HepG2 (cell line): ENCODE results near the gene DOP1B. TPM values are rescaled to one million over a fixed set of nuclear protein-coding genes. Genes with fewer than 3 reads are reported as not detected.

Experiments used
- ATF4 ChIP-seq, 2 experiments: fragments of 450-650 bp in 1 of 2; sonication (generic) in 1 of 2; formaldehyde crosslinking; IDR thresholded peaks; 2 replicates each; pipeline versions ENCODE4 v1.5.0 to v1.8.0; 2020 to 2022; ENCODE audit warnings: mild to moderate bottlenecking in 1 of 2, missing genetic modification reagents in 1 of 2
- CSRNP2 ChIP-seq: sonication (generic); formaldehyde crosslinking; conservative IDR thresholded peaks from 2 replicates; pipeline ENCODE4 v1.8.0; 2022; ENCODE audit warnings: low read depth, missing genetic modification reagents
- E2F2 ChIP-seq: sonication (generic); formaldehyde crosslinking; IDR thresholded peaks from 2 replicates; pipeline ENCODE4 v1.4.0; 2020; ENCODE audit warnings: missing genetic modification reagents, borderline replicate concordance
- ERF ChIP-seq: IDR thresholded peaks from 2 replicates; pipeline ENCODE4 v1.6.1; 2018; ENCODE audit warnings: missing biosample characterization, missing genetic modification reagents
- FLYWCH1 ChIP-seq: sonication (generic); formaldehyde crosslinking; IDR thresholded peaks from 2 replicates; pipeline ENCODE4 v1.8.1; 2023; ENCODE audit warnings: mild to moderate bottlenecking, missing genetic modification reagents
- FOSL2 ChIP-seq: sonication (generic); formaldehyde crosslinking; IDR thresholded peaks from 2 replicates; pipeline ENCODE4 v1.4.0; 2020; ENCODE audit warnings: missing genetic modification reagents
- GRHL1 ChIP-seq: sonication (generic); formaldehyde crosslinking; conservative IDR thresholded peaks from 2 replicates; pipeline ENCODE4 v1.8.0; 2022; ENCODE audit warnings: missing genetic modification reagents
- HDAC2 ChIP-seq: sonication (generic); formaldehyde crosslinking; IDR thresholded peaks from 2 replicates; pipeline ENCODE4 v1.4.0; 2020; ENCODE audit warnings: missing genetic modification reagents
- NCOR1 ChIP-seq: fragments of 200-600 bp; sonication (generic); IDR thresholded peaks from 2 replicates; pipeline ENCODE4 v1.7.0; 2017; ENCODE audit warnings: antibody characterized with exemption, low read length, borderline replicate concordance
- NFKB2 ChIP-seq: sonication (generic); formaldehyde crosslinking; IDR thresholded peaks from 2 replicates; pipeline ENCODE4 v1.4.0; 2020; ENCODE audit warnings: missing genetic modification reagents, borderline replicate concordance
- NFYB ChIP-seq: sonication (generic); formaldehyde crosslinking; IDR thresholded peaks from 2 replicates; pipeline ENCODE4 v1.4.0; 2020; ENCODE audit warnings: missing genetic modification reagents
- PAWR ChIP-seq: sonication (generic); formaldehyde crosslinking; IDR thresholded peaks from 2 replicates; pipeline ENCODE4 v1.4.0; 2020; ENCODE audit warnings: missing genetic modification reagents, mild to moderate bottlenecking, borderline replicate concordance
- TBX3 ChIP-seq: fragments of 450-650 bp; IDR thresholded peaks from 2 replicates; pipeline ENCODE4 v1.6.1; 2017; ENCODE audit warnings: antibody characterized with exemption, mild to moderate bottlenecking, inconsistent platforms, borderline replicate concordance
- ZBTB44 ChIP-seq: sonication (generic); formaldehyde crosslinking; IDR thresholded peaks from 2 replicates; pipeline ENCODE4 v1.4.0; 2020; ENCODE audit warnings: missing genetic modification reagents
- ZFP41 ChIP-seq: sonication (generic); formaldehyde crosslinking; IDR thresholded peaks from 2 replicates; pipeline ENCODE4 v1.4.0; 2020; ENCODE audit warnings: mild to moderate bottlenecking, missing genetic modification reagents, borderline replicate concordance
- ZNF333 ChIP-seq: sonication (generic); formaldehyde crosslinking; IDR thresholded peaks from 2 replicates; pipeline ENCODE4 v1.4.0; 2020; ENCODE audit warnings: mild to moderate bottlenecking, missing genetic modification reagents, borderline replicate concordance
- ZNF639 ChIP-seq: conservative IDR thresholded peaks from 2 replicates; pipeline ENCODE4 v1.6.1; 2018; ENCODE audit warnings: missing genetic modification reagents
- ZSCAN21 ChIP-seq: sonication (generic); formaldehyde crosslinking; IDR thresholded peaks from 2 replicates; pipeline ENCODE4 v1.8.0; 2022; ENCODE audit warnings: mild to moderate bottlenecking, missing genetic modification reagents, moderate library complexity, borderline replicate concordance
- polyA plus RNA-seq, 8 experiments: library from polyadenylated mRNA; depleted of rRNA in 3 of 8; stranded (reverse) in 7 of 8; unstranded in 1 of 8; fragments of >200 nt; fragmentation: Illumina TruSeq in 4 of 8; extraction: Trizol in 4 of 8; gene quantifications; 2 replicates each; pipeline versions ENCODE4 v1.2.1 to v1.2.3, GENCODE V29; 2011 to 2016; ENCODE audit warnings: low read depth in 4 of 8, missing spikeins in 1 of 8, mixed read lengths in 1 of 8; ENCODE audit not compliant: insufficient read depth in 1 of 8
- total RNA-seq, 5 experiments: library from RNA; depleted of rRNA; stranded (reverse); fragments of >200 nt; fragmentation: Illumina TruSeq; extraction: Trizol; gene quantifications; 2 replicates each; pipeline ENCODE4 v1.2.3, GENCODE V29; 2016; ENCODE audit warnings: low read depth in 1 of 5

Gene DOP1B
- total and polyA plus RNA-seq, 2 of the 13 experiments (the other 11 are each of a cell fraction or from before 2014, with no cell fraction given) = 2.8 to 3.2 TPM

GRCh38 chr21:36156815-36157670, at the start of gene DOP1B (continued):
- TF ChIP-seq ZBTB44 (CRISPR knock-in tag) (no peak), FOSL2 (CRISPR knock-in tag) (no peak), ZFP41 (CRISPR knock-in tag) (no peak), ZNF639 (no peak), NFYB (CRISPR knock-in tag) (no peak), ZNF333 (CRISPR knock-in tag) (no peak), PAWR (no peak), FLYWCH1 (CRISPR knock-in tag) (no peak), CSRNP2 (CRISPR knock-in tag) (no peak), NFKB2 (no peak), TBX3 (no peak), HDAC2 (CRISPR knock-in tag) (no peak), ATF4 (CRISPR knock-in tag; IDR thresholded peaks at IDR 0.05) (peak in 1 of 2 experiments; percentile 30; a peak in 1 of 4 replicates), ERF (CRISPR knock-in tag) (no peak), E2F2 (0 out of 2 replicates have a peak, but pooled peaks have one; percentile 35), GRHL1 (no peak), NCOR1 (no peak), ZSCAN21 (CRISPR knock-in tag) (no peak)
